ENCODE results near the gene PRAMEF12. TPM values are rescaled to one million over a fixed set of nuclear protein-coding genes. Genes with fewer than 3 reads are reported as not detected.

Gene PRAMEF12
- total RNA-seq, 3 donors from 2014 or later, result not detected

GRCh38 chr1:12739613-12740012, 33.9 kb upstream of the PRAMEF12 start:
- Histone ChIP-seq H3K36me3 (no peaks in the 10 kb centered on the region), H3K27ac (no peak overlapping the region), H3K9me3 (no peaks in the 10 kb centered on the region), H3K4me3 (no peak overlapping the region), H3K27me3 (no peaks in the 10 kb centered on the region), H3K4me1 (no peaks in the 10 kb centered on the region)
- TF ChIP-seq CTCF (IDR thresholded peaks at IDR 0.05), result no peak
- no peak for TF ChIP-seq POLR2AphosphoS5 (IDR thresholded peaks at IDR 0.05)
- no peak for TF ChIP-seq POLR2A (IDR thresholded peaks at IDR 0.05)
- no peak for DNase-seq (ENCODE audit: low spot score in 2 of 2)
- intact Hi-C loops (cut with DNase I; ENCODE audit: low total_unique reads), result no loop called here

- Histone ChIP-seq H3K4me3 (no peak overlapping the region), H3K9me3 (no peaks in the 10 kb centered on the region), H3K4me1 (no peaks in the 10 kb centered on the region), H3K27ac (no peak overlapping the region), H3K27me3 (no peaks in the 10 kb centered on the region), H3K36me3 (no peaks in the 10 kb centered on the region)
- TF ChIP-seq POLR2AphosphoS5 (IDR thresholded peaks at IDR 0.05) (no peak), CTCF (IDR thresholded peaks at IDR 0.05) (no peak), POLR2A (IDR thresholded peaks at IDR 0.05) (no peak)
- intact Hi-C loops (cut with DNase I; ENCODE audit: low total_unique reads), result no loop called here
- no peak for DNase-seq (ENCODE audit: low spot score in 2 of 2)
These were observed 31.6 kb upstream of the PRAMEF12 start for GRCh38 chr1:12741946-12742345.

- Histone ChIP-seq H3K27me3 (no peaks in the 10 kb centered on the region), H3K36me3 (no peaks in the 10 kb centered on the region), H3K4me1 (no peaks in the 10 kb centered on the region), H3K27ac (no peak overlapping the region), H3K9me3 (peaks cover 16 to 29% of the 10 kb centered on the region in 2 donors), H3K4me3 (no peak overlapping the region)
- TF ChIP-seq CTCF (IDR thresholded peaks at IDR 0.05) (no peak), POLR2A (IDR thresholded peaks at IDR 0.05) (no peak), POLR2AphosphoS5 (IDR thresholded peaks at IDR 0.05) (no peak)
- DNase-seq (ENCODE audit: low spot score in 2 of 2), result no peak
- intact Hi-C loops (cut with DNase I; ENCODE audit: low total_unique reads), result no loop called here
These were observed 28.2 kb upstream of the PRAMEF12 start for GRCh38 chr1:12745126-12745991.

DNA sequence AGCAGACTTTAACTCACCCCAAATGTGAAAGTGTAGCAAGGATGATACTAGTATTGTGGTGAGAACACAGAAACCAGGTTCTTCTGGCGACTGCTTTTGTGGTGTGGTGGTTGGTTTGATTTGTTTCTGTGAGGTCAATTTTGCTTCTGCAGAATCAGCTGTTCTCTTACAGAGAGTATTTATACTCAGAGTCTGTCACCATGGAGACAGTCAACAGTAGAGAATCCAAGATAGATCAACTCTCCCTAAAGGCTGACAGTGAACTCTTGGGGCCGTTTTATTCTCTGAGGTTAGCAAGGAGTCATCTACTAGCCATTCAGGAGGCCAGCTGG, 27.6 kb upstream of the PRAMEF12 start, which contains the start of gene CFAP107:
Gene CFAP107 (plus strand): TSS at position 209 of the 332 bp plus-strand sequence. CDS start 231 bp downstream, outside the sequence.
- H3K9me3 ChIP-seq, result peaks cover 16 to 32% of the 10 kb centered on the region in 2 donors
- no peak within 1 kb of the TSS for H3K27ac ChIP-seq
- DNase-seq (ENCODE audit: low spot score in 2 of 2), result no peak
- no peaks in the 10 kb centered on the region for H3K4me1 ChIP-seq
- H3K36me3 ChIP-seq, result no peaks in the 10 kb centered on the region
- H3K27me3 ChIP-seq, result no peaks in the 10 kb centered on the region
- intact Hi-C loops (cut with DNase I; ENCODE audit: low total_unique reads), result no loop called here
- H3K4me3 ChIP-seq, result no peak within 1 kb of the TSS
- TF ChIP-seq CTCF (IDR thresholded peaks at IDR 0.05) (no peak), POLR2A (IDR thresholded peaks at IDR 0.05) (no peak), POLR2AphosphoS5 (IDR thresholded peaks at IDR 0.05) (no peak)

GRCh38 chr1:12748778-12749355, 24.7 kb upstream of the PRAMEF12 start:
- intact Hi-C loops (cut with DNase I; ENCODE audit: low total_unique reads), result no loop called here
- TF ChIP-seq POLR2A (IDR thresholded peaks at IDR 0.05) (no peak), POLR2AphosphoS5 (IDR thresholded peaks at IDR 0.05) (no peak), CTCF (IDR thresholded peaks at IDR 0.05) (no peak)
- H3K4me1 ChIP-seq, result no peaks in the 10 kb centered on the region

More at GRCh38 chr1:12748778-12749355, 24.7 kb upstream of the PRAMEF12 start:
- no peak for DNase-seq (ENCODE audit: low spot score in 2 of 2)
- H3K36me3 ChIP-seq, result no peaks in the 10 kb centered on the region
- H3K27ac ChIP-seq, result no peak overlapping the region
- H3K27me3 ChIP-seq, result no peaks in the 10 kb centered on the region
- no peak overlapping the region for H3K4me3 ChIP-seq
- H3K9me3 ChIP-seq, result peaks cover 16 to 32% of the 10 kb centered on the region in 2 donors
